GM12801 (cell line): ENCODE results near the gene PSRC1.

Experiments
- CTCF ChIP-seq: IDR thresholded peaks from one replicate; pipeline ENCODE4 v1.5.1; 2011; ENCODE audit warnings: control low read depth; ENCODE audit not compliant: insufficient read length; ENCODE audit errors: extremely low read depth

PSRC1 gene

GRCh38 chr1:109263234-109263596, 19.7 kb downstream of the PSRC1 start:
- no peak for TF ChIP-seq CTCF

GRCh38 chr1:109262231-109263055, 20.5 kb downstream of the PSRC1 start:
- no peak for TF ChIP-seq CTCF

- TF ChIP-seq CTCF, result no peak
These were observed 21.4 kb downstream of the PSRC1 start for GRCh38 chr1:109261578-109261977.

GRCh38 chr1:109261006-109261405, 21.9 kb downstream of the PSRC1 start:
- TF ChIP-seq CTCF, result no peak

- TF ChIP-seq CTCF, result no peak
These were observed 23.0 kb downstream of the PSRC1 start for GRCh38 chr1:109259674-109260557.

- no peak for TF ChIP-seq CTCF
These were observed 24.2 kb downstream of the PSRC1 start for GRCh38 chr1:109258481-109259466.
